Coronary artery (tissue), 2 donors: Measurements from ENCODE around the gene ETV7.

Experiments used
- DNase-seq: peaks from one replicate; pipeline ENCODE4 v3.0.0-alpha.2; 2017; ENCODE audit warnings: low spot score
- H3K27ac ChIP-seq, 2 donors: fragments of 200-600 bp; sonication (generic); one replicate each; pipeline ENCODE4 v1.5.1; 2016 to 2019
- H3K4me3 ChIP-seq: fragments of 200-600 bp; sonication (generic); 2 replicates; pipeline ENCODE4 v1.5.1; 2016; ENCODE audit warnings: mild to moderate bottlenecking, moderate library complexity
- CTCF ChIP-seq: fragments of 200-600 bp; sonication (generic); IDR thresholded peaks from one replicate; pipeline ENCODE4 v1.5.1; 2019; ENCODE audit warnings: antibody characterized with exemption

The ETV7 gene

GRCh38 chr6:36349240-36349639, 38.2 kb downstream of the ETV7 start:
- no peak for TF ChIP-seq CTCF
- no peak for DNase-seq
- Histone ChIP-seq H3K4me3 (no peak overlapping the region), H3K27ac (peak overlapping the region in 1 of 2 donors; percentile 6)

- DNase-seq = no peak
- Histone ChIP-seq H3K27ac (no peak overlapping the region), H3K4me3 (no peak overlapping the region)
- TF ChIP-seq CTCF = no peak
These were observed 39.8 kb downstream of the ETV7 start for GRCh38 chr6:36347621-36348020.

- no peak for TF ChIP-seq CTCF
- H3K27ac ChIP-seq = no peak overlapping the region
- no peak for DNase-seq
- H3K4me3 ChIP-seq = no peak overlapping the region
These were observed 40.8 kb downstream of the ETV7 start for GRCh38 chr6:36346486-36347273.

GRCh38 chr6:36345681-36346466, 41.6 kb downstream of the ETV7 start:
- no peak overlapping the region for H3K4me3 ChIP-seq
- no peak overlapping the region for H3K27ac ChIP-seq
- no peak for DNase-seq
- no peak for TF ChIP-seq CTCF

GRCh38 chr6:36343109-36343680, 44.3 kb downstream of the ETV7 start:
- Histone ChIP-seq H3K4me3 (no peak overlapping the region), H3K27ac (peak overlapping the region; percentile 42 to 75)
- DNase-seq = no peak
- no peak for TF ChIP-seq CTCF

- peak; percentile 81 for DNase-seq
- peak overlapping the region; percentile 57 to 81 for H3K27ac ChIP-seq
These were observed 46.6 kb downstream of the ETV7 start for GRCh38 chr6:36340618-36341454.

More at GRCh38 chr6:36340618-36341454, 46.6 kb downstream of the ETV7 start:
- H3K4me3 ChIP-seq = peak overlapping the region; percentile 61
- peak; percentile 94 for TF ChIP-seq CTCF
